Heart left ventricle (tissue), 16 donors: Measurements from ENCODE around the gene TRIM38. TPM values are rescaled to one million over a fixed set of nuclear protein-coding genes. Genes with fewer than 3 reads are reported as not detected.
"Not testable (repeated sequence)": the region's sequence is repeated elsewhere in the genome, so short reads cannot be mapped to it uniquely, and the experiment has no call there.

ENCODE experiments used
- ATAC-seq, 4 donors: fragments of 200-7000 bp; cut with Tn5 transposase; one replicate each; pipeline ENCODE4 v1.9.1; 2020 to 2022; ENCODE audit warnings: moderate library complexity in 4 of 4, mild to moderate bottlenecking in 3 of 4, moderate number of reproducible peaks in 1 of 4
- DNase-seq, 5 donors: peaks; one replicate each; pipeline ENCODE4 v3.0.0-alpha.2; 2020
- H3K27ac ChIP-seq, 12 donors: fragments of 200-600 bp; sonication (generic) in 4 of 12; one replicate each; pipeline versions ENCODE4 v1.5.0 to v1.8.0; 2016 to 2022; ENCODE audit warnings: mild to moderate bottlenecking in 2 of 12
- H3K27me3 ChIP-seq, 9 donors: fragments of 200-600 bp; sonication (generic) in 2 of 9; one replicate each; pipeline versions ENCODE4 v1.5.1 to v1.8.0; 2016 to 2022; ENCODE audit warnings: mild to moderate bottlenecking in 3 of 9
- H3K36me3 ChIP-seq, 9 donors: fragments of 200-600 bp; sonication (generic) in 2 of 9; one replicate each; pipeline versions ENCODE4 v1.5.0 to v1.8.0; 2018 to 2022; ENCODE audit warnings: mild to moderate bottlenecking in 2 of 9
- H3K4me1 ChIP-seq, 12 donors: fragments of 200-600 bp; sonication (generic) in 4 of 12; one replicate each; pipeline versions ENCODE4 v1.5.0 to v1.8.0; 2016 to 2022; ENCODE audit warnings: mild to moderate bottlenecking in 3 of 12
- H3K4me3 ChIP-seq, 12 donors: fragments of 200-600 bp; sonication (generic) in 4 of 12; one replicate each; pipeline versions ENCODE4 v1.5.0 to v1.8.0; 2017 to 2022; ENCODE audit warnings: mild to moderate bottlenecking in 9 of 12, moderate library complexity in 4 of 12
- H3K9me3 ChIP-seq, 12 donors: fragments of 200-600 bp; sonication (generic) in 4 of 12; one replicate each; pipeline versions ENCODE4 v1.5.0 to v1.8.0; 2016 to 2022; ENCODE audit warnings: mild to moderate bottlenecking in 1 of 12
- POLR2A ChIP-seq, 2 donors: fragments of 450-650 bp; IDR thresholded peaks; one replicate each; pipeline ENCODE4 v1.6.1; 2017; ENCODE audit warnings: antibody characterized with exemption in 2 of 2, mild to moderate bottlenecking in 2 of 2, moderate library complexity in 2 of 2
- WGBS, 4 donors: extraction: QIAGEN DNeasy Blood & Tissue Kit in 2 of 4; methylation state at CpG; one replicate each; pipeline versions ENCODE4 v1.1.5 to v1.1.7; 2013 to 2018; 5-methylcytosine and 5-hydroxymethylcytosine counted together
- intact Hi-C, 10 donors: fragments of 100-400 bp; cut with DNase I; formaldehyde crosslinking; loops; one replicate each; pipeline versions ENCODE4 v1.11.1 to v1.14.2; 2022
- polyA plus RNA-seq, 2 donors: library from polyadenylated mRNA; stranded (reverse); fragments of 200-250 nt; gene quantifications; one replicate each; pipeline ENCODE4 v1.2.3, GENCODE V29; 2013
- total RNA-seq, 9 donors: library from RNA; depleted of rRNA in 2 of 9; stranded (reverse); fragments of >200 nt in 2 of 9; fragmentation: NEBNext Ultra II Directional in 3 of 9; extraction: Animal tissue kit (Norgen Biotek cat#: 25700) in 3 of 9; gene quantifications; one replicate each; pipeline versions ENCODE4 v1.1.0 to v1.2.4, GENCODE V29; 2016 to 2023
- TF ChIP-seq, protein P1 (sequence below), 12 donors: fragments of 200-600 bp; sonication (generic) in 4 of 12; IDR thresholded peaks; one replicate each; pipeline versions ENCODE4 v1.5.0 to v1.8.0; 2018 to 2022; ENCODE audit warnings: antibody characterized with exemption in 12 of 12, mild to moderate bottlenecking in 5 of 12
- donor health status: ischemic (EF 13 %, LVEDD 7.1; RV severe dilation, severe dysfunction).
- donor health status: healthy with polysubstance abuse.
- donor health status: DM: no; HTN: yes; CAD: no.
- donor health status: DM: no; HTN: no; CAD: no.
- donor health status: ischemic (EF 25% LVEDD 6.9; RV normal size, moderate dysfunction).
- donor health status: ischemic (EF 25% LVEDD 5.7; RV mildly dilated, moderate dysfunction).
- donor health status: healthy.
- donor health status: DM: yes; HTN: yes; CAD: no.
- donor health status: ischemic (EF 35%, LVEDD 5.7; RV mildly dilated, moderate dysfunction).
- donor health status: nonischemic (EF 11% LVEDD 7.7; RV severe dilation, severe dysfunction).
- donor health status: DM: yes; HTN: yes; CAD: no.
- donor health status: PGD.
- donor health status: ischemic (EF 29% LVEDD 5.4; RV normal size, mild dysfunction).
- donor health status: nonischemic (EF 23%, LVEDD 6.1; RV moderate dilation, normal function).

Gene TRIM38
- total and polyA plus RNA-seq, 11 donors = 1.5 to 8.4 (median 2.3) TPM

- DNase-seq (no peak), ATAC-seq (no peak)
- Histone ChIP-seq H3K36me3 (no peaks in the 10 kb centered on the region), H3K4me1 (peaks cover 0 to 5% (median 0%) of the 10 kb centered on the region in 12 donors), H3K9me3 (no peaks in the 10 kb centered on the region), H3K27ac (no peak overlapping the region), H3K27me3 (no peaks in the 10 kb centered on the region), H3K4me3 (no peak overlapping the region)
- 86 to 89% (median 87%) methylated on average over 2 of the region's 2 CpGs for WGBS, 4 donors
- intact Hi-C loops = no loop called here
- no peak for TF ChIP-seq POLR2A (IDR thresholded peaks at IDR 0.05)
- TF ChIP-seq, protein P1, sequence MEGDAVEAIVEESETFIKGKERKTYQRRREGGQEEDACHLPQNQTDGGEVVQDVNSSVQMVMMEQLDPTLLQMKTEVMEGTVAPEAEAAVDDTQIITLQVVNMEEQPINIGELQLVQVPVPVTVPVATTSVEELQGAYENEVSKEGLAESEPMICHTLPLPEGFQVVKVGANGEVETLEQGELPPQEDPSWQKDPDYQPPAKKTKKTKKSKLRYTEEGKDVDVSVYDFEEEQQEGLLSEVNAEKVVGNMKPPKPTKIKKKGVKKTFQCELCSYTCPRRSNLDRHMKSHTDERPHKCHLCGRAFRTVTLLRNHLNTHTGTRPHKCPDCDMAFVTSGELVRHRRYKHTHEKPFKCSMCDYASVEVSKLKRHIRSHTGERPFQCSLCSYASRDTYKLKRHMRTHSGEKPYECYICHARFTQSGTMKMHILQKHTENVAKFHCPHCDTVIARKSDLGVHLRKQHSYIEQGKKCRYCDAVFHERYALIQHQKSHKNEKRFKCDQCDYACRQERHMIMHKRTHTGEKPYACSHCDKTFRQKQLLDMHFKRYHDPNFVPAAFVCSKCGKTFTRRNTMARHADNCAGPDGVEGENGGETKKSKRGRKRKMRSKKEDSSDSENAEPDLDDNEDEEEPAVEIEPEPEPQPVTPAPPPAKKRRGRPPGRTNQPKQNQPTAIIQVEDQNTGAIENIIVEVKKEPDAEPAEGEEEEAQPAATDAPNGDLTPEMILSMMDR (IDR thresholded peaks at IDR 0.05) = no peak
Measured at GRCh38 chr6:26012061-26012460, 49.5 kb downstream of the TRIM38 start.

GRCh38 chr6:26014386-26014785 lies 51.8 kb downstream of the TRIM38 start:
- H3K4me1 ChIP-seq = peaks cover 0 to 16% (median 4%) of the 10 kb centered on the region in 12 donors
- H3K4me3 ChIP-seq, intact Hi-C loops, H3K36me3 ChIP-seq, H3K9me3 ChIP-seq, H3K27me3 ChIP-seq, H3K27ac ChIP-seq, ATAC-seq, DNase-seq: not testable (repeated sequence)
- 96 to 98% (median 97%) methylated on average over 5 of the region's 5 CpGs for WGBS, 4 donors

DNA sequence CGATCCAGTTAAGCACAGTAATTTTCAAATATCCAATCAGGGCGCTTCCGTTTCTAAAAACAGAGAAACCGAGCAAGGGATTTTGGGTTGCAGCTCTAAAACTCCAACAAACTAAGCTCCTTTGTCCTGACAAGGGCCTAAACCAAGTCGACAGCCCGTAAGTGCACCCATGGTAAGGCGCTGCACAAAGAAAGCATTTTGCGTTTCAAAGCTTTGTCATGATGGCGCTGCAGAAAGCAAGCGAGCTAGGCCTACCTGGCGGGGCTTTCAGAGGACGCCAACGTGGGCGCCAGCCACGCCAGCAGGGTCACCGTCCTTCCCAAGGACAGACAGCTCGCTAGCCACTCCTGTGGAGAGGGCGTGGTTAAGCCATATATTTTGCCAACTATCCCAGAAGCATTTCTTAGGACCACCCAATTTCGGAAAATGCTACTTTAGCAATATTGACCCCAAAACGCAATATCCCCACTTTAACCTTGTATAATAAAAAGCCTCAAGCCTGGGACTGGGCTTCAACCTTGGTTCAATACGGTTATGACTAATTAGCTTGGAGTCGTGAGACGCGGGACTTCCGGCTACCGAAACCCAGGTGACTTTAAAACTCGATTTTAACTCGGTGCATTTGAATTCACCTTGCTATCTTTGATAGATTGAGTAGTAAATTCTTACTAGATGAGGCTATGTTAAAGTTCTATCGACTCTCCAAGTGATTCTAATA lies 53.8 kb downstream of the TRIM38 start:
- Histone ChIP-seq H3K27ac (peak overlapping the region; percentile 70 to 87 (median 80)), H3K4me3 (peak overlapping the region; percentile 15 to 60 (median 52)), H3K4me1 (peaks cover 0 to 22% (median 6%) of the 10 kb centered on the region in 12 donors), H3K27me3 (no peaks in the 10 kb centered on the region), H3K36me3 (no peaks in the 10 kb centered on the region), H3K9me3 (no peaks in the 10 kb centered on the region)
- WGBS, 4 donors = 28 to 39% (median 32%) methylated on average over 25 to 29 of the region's 29 CpGs
- ATAC-seq (peak; percentile 41 to 57 (median 44)), DNase-seq (peak; percentile 63 to 79 (median 69))
- intact Hi-C loops = loop anchor here in 1 of 10 donors (5.0 kb wide), 1 partner anchor 1131 kb away; a partner anchor contains a TSS
- TF ChIP-seq POLR2A (IDR thresholded peaks at IDR 0.05) = no peak
- TF ChIP-seq, protein P1 (IDR thresholded peaks at IDR 0.05) = no peak

DNA sequence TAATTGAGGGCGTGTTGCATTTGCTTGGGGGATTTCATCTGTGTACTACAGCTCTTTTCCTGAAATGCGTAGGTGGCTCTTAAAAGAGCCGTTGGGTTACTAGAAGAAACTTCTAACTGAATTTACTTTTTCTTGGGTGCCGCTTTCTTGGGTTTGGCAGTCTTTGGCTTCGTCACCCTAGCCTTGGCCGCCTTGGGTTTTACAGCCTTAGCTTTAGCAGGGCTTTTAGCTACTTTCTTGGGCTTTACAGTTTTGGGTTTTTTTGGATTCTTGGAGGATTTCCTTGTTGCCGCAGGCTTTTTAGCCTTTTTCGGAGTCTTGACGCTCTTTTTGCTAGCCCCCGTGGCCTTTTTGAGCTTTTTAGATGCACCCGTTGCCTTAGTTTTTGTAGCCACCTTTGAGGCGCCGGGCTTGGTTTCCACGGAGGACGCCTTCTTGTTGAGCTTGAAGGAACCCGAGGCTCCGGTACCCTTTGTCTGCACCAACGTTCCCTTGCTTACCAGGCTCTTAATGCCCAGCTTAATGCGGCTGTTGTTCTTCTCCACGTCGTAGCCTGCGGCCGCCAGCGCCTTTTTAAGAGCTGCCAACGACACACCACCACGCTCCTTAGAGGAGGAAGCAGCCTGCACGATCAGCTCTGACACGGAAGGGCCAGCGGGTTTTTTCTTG lies 54.5 kb downstream of the TRIM38 start:
- intact Hi-C loops = loop anchor here in 1 of 10 donors (5.0 kb wide), 1 partner anchor 1130 kb away; a partner anchor contains a TSS
- Histone ChIP-seq H3K9me3 (no peaks in the 10 kb centered on the region), H3K27ac (peak overlapping the region; percentile 70 to 87 (median 80)), H3K4me3 (peak overlapping the region; percentile 15 to 60 (median 52)), H3K36me3 (no peaks in the 10 kb centered on the region), H3K27me3 (no peaks in the 10 kb centered on the region), H3K4me1 (peaks cover 0 to 28% (median 7%) of the 10 kb centered on the region in 12 donors)
- TF ChIP-seq, protein P1 (IDR thresholded peaks at IDR 0.05) = no peak
- TF ChIP-seq POLR2A (IDR thresholded peaks at IDR 0.05) = no peak
- peak in 1 of 4 donors; percentile 9 for ATAC-seq
- DNase-seq = no peak
- WGBS, 4 donors = 10 to 19% (median 14%) methylated on average over 27 to 29 of the region's 29 CpGs
